IPS-20b (cell line): ENCODE results near the gene PLP1.
"Not testable (repeated sequence)": the region's sequence is repeated elsewhere in the genome, so short reads cannot be mapped to it uniquely, and the experiment has no call there.

Source experiments
- H3K27ac ChIP-seq: one replicate; pipeline ENCODE4 v1.5.1; 2013; ENCODE audit warnings: low read length
- H3K27me3 ChIP-seq: 2 replicates; pipeline ENCODE4 v1.6.1; 2013; ENCODE audit warnings: mild to moderate bottlenecking, low read length, inconsistent platforms; ENCODE audit not compliant: insufficient read depth
- H3K36me3 ChIP-seq: 2 replicates; pipeline ENCODE4 v1.6.1; 2013; ENCODE audit warnings: low read depth, mild to moderate bottlenecking, inconsistent platforms, low read length, moderate library complexity; ENCODE audit not compliant: insufficient read depth
- H3K4me1 ChIP-seq: 2 replicates; pipeline ENCODE4 v1.6.1; 2013; ENCODE audit warnings: mild to moderate bottlenecking, control low read depth, inconsistent platforms, low read length, moderate library complexity; ENCODE audit not compliant: insufficient read depth
- H3K4me3 ChIP-seq: 2 replicates; pipeline ENCODE4 v1.5.1; 2013; ENCODE audit warnings: mild to moderate bottlenecking, low read length, inconsistent platforms
- H3K9ac ChIP-seq: 2 replicates; pipeline ENCODE4 v1.6.1; 2013; ENCODE audit warnings: low read depth, mild to moderate bottlenecking, inconsistent platforms, low read length, moderate library complexity
- H3K9me3 ChIP-seq: 2 replicates; pipeline ENCODE4 v1.6.1; 2013; ENCODE audit warnings: mild to moderate bottlenecking, low read depth, low read length, inconsistent platforms; ENCODE audit not compliant: insufficient read depth

The PLP1 gene

DNA sequence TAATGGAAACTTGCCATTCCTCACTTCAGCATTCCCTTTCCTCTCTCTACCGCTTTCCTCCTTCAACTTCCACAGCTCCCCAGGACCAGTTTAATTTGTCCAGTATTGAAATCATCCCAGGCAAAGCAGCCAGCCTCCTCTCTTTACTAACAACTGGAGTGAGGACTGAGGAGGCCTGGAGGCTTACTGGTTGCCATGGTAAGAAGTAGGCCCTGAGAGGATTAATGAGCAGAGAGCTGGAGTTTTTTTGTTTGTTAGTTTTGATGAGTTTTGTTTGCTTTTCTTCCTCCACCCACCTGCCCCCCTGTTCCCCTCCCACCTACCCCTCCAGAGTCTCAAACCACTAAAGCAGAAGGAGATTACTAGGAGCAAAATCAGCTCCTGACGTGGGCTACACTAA, 29.5 kb upstream of the PLP1 start:
- H3K36me3 ChIP-seq = peaks cover 40% of the 10 kb centered on the region
- no peaks in the 10 kb centered on the region for H3K9me3 ChIP-seq
- H3K27ac ChIP-seq = no peak overlapping the region
- H3K27me3 ChIP-seq = no peaks in the 10 kb centered on the region
- H3K4me1 ChIP-seq = peaks cover 3% of the 10 kb centered on the region; the same call in 1 of the 2 replicates
- peak overlapping the region; percentile 83; the same call in 1 of the 2 replicates for H3K4me3 ChIP-seq
- no peak overlapping the region for H3K9ac ChIP-seq

DNA sequence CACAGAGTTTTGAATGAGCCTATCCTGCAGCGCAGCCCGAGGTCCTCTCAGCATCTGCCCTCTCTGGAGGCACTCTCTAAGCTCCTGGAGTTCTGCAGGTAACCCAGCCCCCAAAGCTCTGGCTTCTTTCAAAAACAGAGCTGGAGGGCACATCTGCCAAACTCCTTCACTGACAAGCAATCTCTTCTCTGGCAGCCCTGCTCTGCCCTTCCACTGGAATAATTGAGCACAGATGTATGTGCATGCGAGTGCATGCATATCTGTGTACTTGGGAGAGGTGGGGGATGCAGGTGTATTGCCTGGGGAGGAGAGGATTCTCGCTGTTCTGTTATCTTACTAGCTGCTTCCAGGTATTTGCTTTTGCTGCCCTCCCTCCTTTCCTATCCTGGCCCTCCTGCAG, 22.2 kb upstream of the PLP1 start:
- no peaks in the 10 kb centered on the region for H3K27me3 ChIP-seq
- no peak overlapping the region for H3K9ac ChIP-seq
- H3K27ac ChIP-seq = no peak overlapping the region
- no peaks in the 10 kb centered on the region for H3K4me1 ChIP-seq
- peaks cover 45% of the 10 kb centered on the region for H3K36me3 ChIP-seq
- no peaks in the 10 kb centered on the region for H3K9me3 ChIP-seq
- H3K4me3 ChIP-seq = no peak overlapping the region

DNA sequence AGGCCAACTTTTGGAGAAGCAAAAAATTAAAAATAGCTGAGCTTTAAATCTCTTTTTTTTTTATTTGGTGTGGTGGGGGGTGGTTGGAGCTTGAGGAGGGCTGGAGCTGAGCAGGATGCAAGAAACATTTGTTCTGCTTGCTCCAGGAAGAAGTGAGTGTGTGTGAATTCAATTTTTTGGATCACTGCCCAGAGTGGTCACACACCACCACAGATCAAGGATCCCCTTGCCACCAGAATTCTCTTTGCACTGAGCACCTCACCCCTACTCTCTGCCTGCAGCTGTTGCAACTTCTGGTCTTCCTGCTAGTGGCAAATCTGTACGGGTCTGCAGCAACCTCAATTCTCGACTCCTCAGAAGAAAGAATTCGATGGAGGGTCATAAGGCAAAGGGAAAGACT, 19.9 kb upstream of the PLP1 start:
- Histone ChIP-seq H3K9me3 (no peaks in the 10 kb centered on the region), H3K4me3 (no peak overlapping the region), H3K4me1 (0 out of 2 replicates have a peak, but pooled peaks cover 5% of the 10 kb centered on the region), H3K36me3 (peaks cover 30% of the 10 kb centered on the region), H3K27ac (no peak overlapping the region), H3K27me3 (no peaks in the 10 kb centered on the region), H3K9ac (no peak overlapping the region)

DNA sequence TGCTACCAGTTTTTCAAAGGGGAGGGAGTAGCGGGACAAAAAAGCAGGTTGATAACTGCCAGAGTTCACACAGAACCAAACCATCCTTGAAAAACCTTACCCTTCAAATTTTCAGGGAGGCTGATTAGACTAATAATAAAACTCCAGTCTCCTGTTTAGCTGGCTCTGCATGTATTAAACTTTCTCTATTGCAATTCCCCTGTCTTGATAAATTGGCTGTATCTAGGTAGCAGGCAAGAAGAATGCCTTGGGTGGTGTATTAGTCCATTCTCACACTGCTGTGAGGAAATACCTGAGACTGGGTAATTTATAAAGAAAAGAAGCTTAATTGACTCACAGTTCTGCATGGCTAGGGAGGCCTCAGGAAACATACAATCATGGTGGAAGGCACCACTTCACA, 18.1 kb upstream of the PLP1 start:
- H3K9me3 ChIP-seq = no peaks in the 10 kb centered on the region
- peaks cover 17% of the 10 kb centered on the region for H3K36me3 ChIP-seq
- H3K27ac ChIP-seq = no peak overlapping the region
- H3K27me3 ChIP-seq = no peaks in the 10 kb centered on the region
- no peak overlapping the region for H3K4me3 ChIP-seq
- H3K9ac ChIP-seq = no peak overlapping the region
- 0 out of 2 replicates have a peak, but pooled peaks cover 5% of the 10 kb centered on the region for H3K4me1 ChIP-seq

DNA sequence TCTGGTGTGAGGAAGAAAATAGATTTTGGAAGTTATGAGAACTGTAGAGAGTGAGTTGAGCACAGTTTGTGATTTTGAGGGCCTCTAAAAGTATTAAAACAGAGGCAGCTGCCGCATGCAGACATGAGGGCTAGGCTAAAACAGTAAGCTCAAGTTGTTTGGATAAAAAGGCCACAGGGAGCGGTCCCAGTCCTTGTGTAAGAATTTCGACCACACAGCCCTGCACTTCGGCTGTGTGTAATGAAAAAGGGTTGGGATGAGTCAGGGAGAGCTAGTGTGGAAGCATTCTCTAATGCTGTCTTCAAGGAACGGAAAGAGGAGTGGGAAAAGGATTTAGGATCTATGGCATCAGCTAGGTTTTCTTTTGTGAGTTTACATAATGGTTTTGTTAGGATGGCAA, 13.1 kb upstream of the PLP1 start:
- not testable (repeated sequence) for H3K9ac ChIP-seq, H3K27ac ChIP-seq, H3K4me3 ChIP-seq, H3K36me3 ChIP-seq, H3K27me3 ChIP-seq, H3K4me1 ChIP-seq, H3K9me3 ChIP-seq

DNA sequence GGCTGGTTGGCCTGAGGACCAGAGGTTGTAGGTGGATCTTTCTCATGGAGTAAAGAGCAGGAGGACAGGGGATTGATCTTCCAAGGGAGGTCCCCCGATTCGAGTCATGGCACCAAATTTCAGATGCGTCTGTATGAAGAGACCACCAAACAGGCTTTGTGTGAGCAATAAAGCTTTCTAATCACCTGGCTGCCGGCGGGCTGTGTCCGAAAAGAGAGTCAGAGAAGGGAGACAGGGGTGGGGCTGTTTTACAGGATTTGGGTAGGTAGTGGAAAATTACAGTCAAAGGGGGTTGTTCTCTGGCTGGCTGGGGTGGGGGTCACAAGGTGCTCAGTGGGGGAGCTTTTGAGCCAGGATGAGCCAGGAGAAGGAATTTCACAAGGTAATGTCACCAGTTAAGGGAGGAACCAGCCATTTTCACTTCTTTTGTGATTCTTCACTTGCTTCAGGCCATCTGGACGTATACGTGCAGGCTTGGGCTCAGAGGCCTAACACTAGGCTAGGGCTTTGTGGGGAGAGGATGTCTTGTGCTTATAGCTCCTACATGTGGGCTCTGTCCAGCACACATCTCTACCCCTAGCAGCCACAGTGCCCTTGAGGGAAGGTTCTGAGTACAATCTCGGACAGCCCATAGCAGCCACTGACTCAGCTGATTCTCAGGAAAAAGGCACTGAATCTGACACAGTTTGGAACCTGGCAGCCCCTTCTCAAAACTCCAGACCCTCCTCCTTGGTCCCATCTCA, 9.7 kb upstream of the PLP1 start:
- Histone ChIP-seq H3K4me3 (peak overlapping the region; percentile 38; the same call in 1 of the 2 replicates), H3K9ac (peak overlapping the region; percentile 41)
- H3K27ac ChIP-seq, H3K27me3 ChIP-seq, H3K36me3 ChIP-seq, H3K4me1 ChIP-seq, H3K9me3 ChIP-seq: not testable (repeated sequence)

DNA sequence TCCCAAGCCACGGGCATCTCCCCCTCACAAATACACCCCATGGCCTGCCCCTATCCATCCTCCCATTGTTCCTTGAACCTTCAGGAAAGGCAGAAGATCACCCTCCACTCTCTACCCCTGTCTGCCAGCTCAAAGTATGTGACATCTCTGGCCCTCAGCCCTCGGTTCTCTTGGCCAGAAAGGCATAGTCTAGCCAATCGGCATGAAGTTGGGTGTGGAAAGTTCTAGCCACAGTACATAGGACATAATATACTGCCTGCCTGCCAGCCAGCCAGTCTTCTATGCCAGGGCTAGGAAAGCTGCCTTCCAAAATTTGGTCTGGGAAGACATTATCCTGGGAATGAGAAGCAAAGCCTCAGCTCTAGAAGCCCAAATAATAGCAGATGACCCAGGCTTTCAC, 3.2 kb upstream of the PLP1 start:
- H3K36me3 ChIP-seq = peaks cover 15% of the 10 kb centered on the region
- H3K27ac ChIP-seq = no peak overlapping the region
- H3K4me1 ChIP-seq = no peaks in the 10 kb centered on the region
- H3K27me3 ChIP-seq = no peaks in the 10 kb centered on the region
- H3K9me3 ChIP-seq = no peaks in the 10 kb centered on the region
- no peak overlapping the region for H3K9ac ChIP-seq
- no peak overlapping the region for H3K4me3 ChIP-seq

DNA sequence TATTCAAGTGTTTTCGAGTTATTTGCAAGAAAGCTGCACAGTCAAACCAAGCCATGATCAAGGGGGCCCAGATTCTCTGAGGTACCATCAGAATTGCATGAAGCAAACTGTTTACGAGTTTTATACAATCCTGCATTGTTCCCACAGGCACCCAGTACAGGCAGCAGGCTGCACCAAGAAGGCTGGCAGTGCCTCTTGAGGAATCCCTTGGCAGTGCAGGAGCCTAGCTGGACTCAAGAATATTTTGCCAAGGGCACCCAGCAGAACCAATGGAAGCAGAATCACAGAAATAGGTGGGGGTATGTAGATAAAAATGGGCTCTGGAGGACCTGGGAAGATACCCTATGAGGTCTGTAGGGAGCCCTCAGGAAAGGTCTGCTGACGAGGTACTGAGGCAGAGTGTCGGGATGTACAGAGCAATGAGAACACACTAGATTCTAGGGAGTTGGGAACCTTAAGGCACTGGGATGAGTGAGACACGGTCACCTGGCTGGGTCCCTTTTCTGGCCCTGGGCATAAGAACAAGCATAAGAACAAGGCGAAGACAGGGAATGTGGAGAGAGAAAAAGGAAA, 2.5 kb upstream of the PLP1 start:
- no peaks in the 10 kb centered on the region for H3K27me3 ChIP-seq
- H3K4me3 ChIP-seq = no peak overlapping the region
- no peaks in the 10 kb centered on the region for H3K9me3 ChIP-seq
- H3K4me1 ChIP-seq = no peaks in the 10 kb centered on the region
- no peak overlapping the region for H3K27ac ChIP-seq
- H3K9ac ChIP-seq = no peak overlapping the region
- peaks cover 22% of the 10 kb centered on the region for H3K36me3 ChIP-seq

DNA sequence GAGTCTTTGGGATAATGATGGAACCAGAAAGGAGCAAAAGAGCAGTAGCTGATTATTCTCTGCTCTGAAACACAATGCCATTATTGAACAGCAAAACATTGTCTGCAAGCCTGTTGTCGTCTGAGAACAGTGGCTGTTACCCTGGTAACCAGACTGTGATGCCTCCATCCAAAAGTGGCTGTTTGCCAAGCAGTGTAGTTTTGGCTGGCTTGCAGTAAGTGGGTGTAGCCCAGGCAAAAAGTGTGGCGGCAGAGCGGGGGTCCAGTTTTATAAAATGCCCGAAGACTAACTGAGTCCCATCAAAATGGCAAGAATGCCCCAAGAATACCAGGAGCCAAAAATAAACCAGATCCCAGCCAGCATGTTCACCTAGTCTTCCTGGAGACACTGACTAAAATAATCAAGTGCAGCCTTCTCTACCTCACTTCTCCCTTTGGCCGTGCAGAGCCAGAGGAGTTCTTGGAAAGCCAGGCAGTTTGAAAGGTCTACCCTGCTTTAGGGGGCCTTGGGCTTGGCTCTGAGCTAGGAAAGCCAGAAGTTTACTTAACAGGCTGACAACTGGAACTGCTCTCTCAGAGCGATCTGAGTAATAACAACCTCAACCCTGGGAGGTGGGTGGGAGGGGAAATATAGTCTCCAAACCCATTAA, 2.6 kb downstream of the PLP1 start:
- no peak overlapping the region for H3K27ac ChIP-seq
- H3K36me3 ChIP-seq = peaks cover 62% of the 10 kb centered on the region
- H3K9ac ChIP-seq = no peak overlapping the region
- H3K4me1 ChIP-seq = no peaks in the 10 kb centered on the region
- H3K4me3 ChIP-seq = no peak overlapping the region
- H3K9me3 ChIP-seq = no peaks in the 10 kb centered on the region
- no peaks in the 10 kb centered on the region for H3K27me3 ChIP-seq

DNA sequence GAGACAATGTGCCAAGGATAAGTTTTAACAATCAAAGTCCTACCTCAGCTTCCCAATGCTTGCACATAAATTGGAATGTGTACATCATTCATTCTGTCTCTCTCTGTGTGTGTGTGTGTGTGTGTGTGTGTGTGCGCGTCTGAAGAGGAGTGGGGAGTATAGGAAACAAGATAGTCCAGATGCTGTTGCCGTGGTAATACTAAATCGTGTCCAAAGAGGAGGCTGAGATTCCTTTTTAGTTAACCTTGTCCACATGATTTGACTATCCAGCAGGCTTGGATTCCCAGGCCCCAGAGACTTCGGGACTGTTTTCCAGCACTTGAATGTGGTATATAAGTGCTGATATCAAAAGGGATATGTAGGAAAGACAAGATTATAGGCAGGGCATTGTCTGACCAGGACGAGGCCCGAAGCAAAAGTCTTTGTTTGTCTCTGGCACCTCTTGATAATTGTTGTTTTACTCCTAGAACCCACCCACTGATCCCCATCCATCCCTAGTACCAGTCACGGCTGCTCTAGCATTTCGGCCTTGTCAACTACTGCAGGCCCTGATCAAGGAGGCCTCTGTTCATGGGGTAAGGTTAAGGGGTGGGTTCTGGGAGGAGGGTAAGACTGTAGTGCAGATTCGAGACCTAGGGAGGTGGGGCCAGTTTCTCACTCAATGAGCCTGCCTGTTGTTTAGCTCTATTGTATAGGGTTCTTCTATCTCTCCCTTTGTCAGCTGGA, 3.9 kb downstream of the PLP1 start:
- Histone ChIP-seq H3K27me3 (no peaks in the 10 kb centered on the region), H3K9me3 (no peaks in the 10 kb centered on the region), H3K4me3 (no peak overlapping the region), H3K9ac (no peak overlapping the region), H3K36me3 (peaks cover 69% of the 10 kb centered on the region), H3K27ac (no peak overlapping the region), H3K4me1 (no peaks in the 10 kb centered on the region)

DNA sequence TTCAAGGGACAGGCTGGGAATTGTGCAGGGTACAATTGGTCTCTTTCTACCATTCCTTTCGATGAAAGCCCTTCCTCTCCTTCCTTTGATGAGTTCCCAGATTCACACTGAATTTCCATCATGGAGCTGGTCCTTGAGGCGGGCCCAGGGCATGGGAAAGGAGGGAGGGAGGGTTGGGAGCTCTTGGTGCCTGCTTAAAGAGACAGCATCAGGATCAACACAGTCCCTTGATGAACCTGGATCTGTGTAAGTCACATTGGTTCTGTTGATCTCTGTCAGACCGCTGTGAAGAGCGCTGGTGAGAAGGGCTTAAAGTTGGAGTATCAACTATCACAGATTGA, 4.4 kb downstream of the PLP1 start:
- peaks cover 72% of the 10 kb centered on the region for H3K36me3 ChIP-seq
- H3K9me3 ChIP-seq = no peaks in the 10 kb centered on the region
- H3K4me3 ChIP-seq = no peak overlapping the region
- no peak overlapping the region for H3K27ac ChIP-seq
- H3K9ac ChIP-seq = no peak overlapping the region
- H3K4me1 ChIP-seq = no peaks in the 10 kb centered on the region
- no peaks in the 10 kb centered on the region for H3K27me3 ChIP-seq
